Skin of body (tissue), 2 donors: Measurements from ENCODE around the gene ZNF397. TPM values are rescaled to one million over a fixed set of nuclear protein-coding genes. Genes with fewer than 3 reads are reported as not detected.
"Not testable (repeated sequence)": the region's sequence is repeated elsewhere in the genome, so short reads cannot be mapped to it uniquely, and the experiment has no call there.

Source experiments
- DNase-seq: peaks from one replicate; lab custom pipeline; 2025; lab: John Stamatoyannopoulos, UW
- total RNA-seq: library from RNA; depleted of rRNA; stranded (reverse); fragments of >200 nt; gene quantifications from one replicate; pipeline ENCODE4 v1.2.3, GENCODE V29; 2014

Gene ZNF397
- 28.7 TPM for total RNA-seq

- peak; percentile 93 for DNase-seq
Observed at GRCh38 chr18:35240664-35241447, at the start of gene ZNF397. TSS of gene ZNF397 (plus strand) at chr18:35241034. CDS start at chr18:35242471, 1,437 bp downstream.

DNA sequence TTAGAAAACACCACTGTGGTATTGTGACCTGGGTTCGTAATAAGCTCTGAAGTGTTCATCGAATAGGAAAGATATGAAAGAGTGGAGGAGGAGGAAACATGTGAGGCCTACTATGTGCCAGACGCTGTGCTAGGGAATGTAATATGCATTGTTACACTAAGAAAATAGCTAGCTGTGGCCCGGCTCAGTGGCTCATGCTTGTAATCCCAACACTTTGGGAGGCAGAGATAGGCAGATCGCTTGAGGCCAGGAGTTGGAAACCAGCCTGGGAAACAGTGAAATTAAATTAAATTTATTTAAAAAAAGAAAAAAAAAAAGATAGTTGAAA is 49.2 kb upstream of the ZNF397 start:
- DNase-seq = no peak

DNA sequence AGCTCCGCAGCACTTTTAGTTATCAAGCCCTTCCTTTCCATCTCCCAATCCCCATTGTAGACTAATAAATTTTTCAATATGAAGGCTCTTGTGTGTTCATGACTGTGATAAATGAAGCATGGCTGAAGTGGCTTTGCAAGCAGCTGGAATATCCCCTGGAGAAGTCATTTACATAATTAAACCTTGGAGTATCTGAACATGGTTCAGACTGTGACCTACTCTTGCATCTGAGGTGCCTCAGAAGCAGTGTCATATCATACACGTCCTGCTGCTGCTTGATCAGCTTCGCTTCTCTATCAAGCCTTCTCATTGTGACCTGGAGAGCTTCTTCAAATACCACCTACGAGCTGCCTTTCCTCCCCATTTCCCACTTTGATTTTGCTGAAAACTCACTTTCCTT is 48.4 kb upstream of the ZNF397 start:
- DNase-seq = no peak

- no peak for DNase-seq
Observed at GRCh38 chr18:35193316-35193715, 47.5 kb upstream of the ZNF397 start.

DNA sequence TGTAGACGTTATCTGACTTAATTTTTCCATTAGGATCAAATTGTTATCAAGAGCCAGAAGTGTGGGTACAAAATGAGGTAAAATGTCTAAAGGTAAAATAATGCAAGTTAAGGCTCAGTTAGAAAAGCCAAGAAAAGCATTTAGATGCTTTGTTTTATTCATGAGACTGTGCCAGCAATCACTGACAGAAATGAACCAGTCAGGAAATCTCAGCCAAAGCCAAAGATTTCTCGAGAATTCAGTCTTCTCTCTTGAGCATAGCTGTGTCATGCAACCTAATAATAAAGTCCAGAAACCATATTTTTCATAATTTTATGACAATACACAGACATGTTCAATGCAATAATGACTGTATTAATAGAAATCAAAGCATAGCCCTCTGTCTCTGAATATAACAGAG is 43.5 kb upstream of the ZNF397 start:
- DNase-seq = peak; percentile 18

DNA sequence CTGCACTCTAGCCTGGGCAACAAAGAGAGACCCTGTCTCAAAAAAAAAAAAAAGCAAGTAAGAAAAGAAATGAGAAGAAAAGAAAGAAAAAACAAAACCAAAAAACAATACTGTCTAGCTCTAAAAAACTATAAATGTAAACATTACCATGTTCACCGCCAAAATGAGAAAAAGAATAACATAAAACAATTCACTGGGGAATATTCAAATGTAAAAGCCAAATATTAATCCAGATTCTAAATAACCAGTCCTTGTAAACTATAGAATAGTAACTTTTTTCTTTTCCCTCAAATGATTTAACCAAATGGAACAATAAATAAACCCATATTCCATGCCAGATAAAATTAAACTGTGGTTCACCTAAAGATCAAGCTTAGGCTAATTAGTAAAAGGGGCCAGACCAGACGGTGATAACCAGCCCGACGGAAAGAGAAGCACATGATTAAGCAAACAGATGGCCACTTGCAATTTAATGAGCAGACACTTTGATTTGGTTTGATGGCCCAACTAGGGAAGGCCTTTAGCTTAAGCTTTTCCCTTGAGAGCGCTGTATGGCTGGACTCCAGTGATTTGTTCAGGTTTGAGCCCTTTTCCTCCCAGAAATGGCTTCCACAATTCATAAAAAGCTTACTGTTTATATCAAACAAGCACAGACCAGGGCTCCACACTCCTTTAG is 39.4 kb upstream of the ZNF397 start:
- no peak for DNase-seq

GRCh38 chr18:35203067-35203466 is 37.8 kb upstream of the ZNF397 start:
- DNase-seq = peak; percentile 93

DNA sequence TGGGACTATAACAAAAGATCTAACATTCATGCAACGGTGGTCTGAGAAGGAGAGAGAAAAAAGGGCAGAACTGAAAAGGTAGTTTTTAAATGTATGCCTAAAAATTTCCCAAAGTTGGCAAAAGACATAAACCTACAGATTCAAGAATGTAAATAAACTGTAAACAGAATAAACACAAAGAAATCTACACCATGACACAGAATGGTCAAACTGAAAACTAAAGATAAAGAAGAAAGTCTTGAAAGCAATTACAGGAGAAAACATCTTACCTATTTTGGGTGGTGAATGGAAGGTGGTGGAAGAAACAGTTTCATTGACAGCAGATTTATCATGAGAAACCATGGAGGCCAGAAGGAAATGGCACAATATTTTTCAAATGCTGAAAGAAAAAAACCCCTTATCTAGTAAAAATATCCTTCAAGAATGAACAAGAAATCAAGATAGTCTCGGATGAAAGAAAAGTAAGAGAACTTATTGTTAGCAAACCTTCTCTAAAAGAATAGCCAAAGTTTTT is 35.6 kb upstream of the ZNF397 start:
- no peak for DNase-seq

- DNase-seq = not testable (repeated sequence)
Observed at GRCh38 chr18:35205746-35206458, 34.9 kb upstream of the ZNF397 start.

DNA sequence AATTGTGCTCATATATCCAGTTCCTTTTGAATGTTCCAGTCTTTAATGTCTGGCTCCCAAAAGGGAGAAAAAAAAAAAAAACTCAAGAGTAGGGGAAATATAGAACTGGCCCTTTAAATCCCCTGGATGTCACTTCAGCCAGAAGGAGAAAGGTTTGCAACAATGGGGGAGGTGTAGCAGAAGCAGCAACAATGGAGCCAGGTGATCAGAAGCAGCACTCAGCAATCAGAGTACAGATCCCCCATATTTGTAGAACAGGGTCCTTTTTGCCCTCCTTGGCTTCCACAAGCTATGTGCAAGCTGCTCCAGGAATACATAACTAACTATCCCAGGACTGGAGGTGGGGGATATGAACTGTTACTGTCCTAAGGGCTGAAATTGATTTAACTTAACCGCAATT is 25.8 kb upstream of the ZNF397 start:
- no peak for DNase-seq

DNA sequence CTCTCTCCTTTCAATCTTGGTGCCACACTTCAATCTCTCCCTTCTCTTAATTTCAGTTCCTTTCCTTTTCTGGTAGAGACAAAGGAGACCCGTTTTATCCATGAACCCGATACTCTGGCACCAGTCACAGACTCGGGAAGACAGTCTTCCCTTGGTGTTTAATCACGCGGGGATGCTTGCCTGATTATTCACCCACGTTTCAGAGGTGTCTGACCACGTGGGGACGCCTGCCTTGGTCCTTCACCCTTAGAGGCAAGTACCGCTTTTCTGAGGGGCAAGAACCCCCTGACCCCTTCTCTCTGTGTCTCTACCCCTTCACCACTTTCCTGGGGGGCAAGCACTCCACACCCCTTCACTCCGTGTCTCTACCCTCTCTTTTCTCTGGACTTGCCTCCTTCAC is 24.2 kb upstream of the ZNF397 start:
- not testable (repeated sequence) for DNase-seq

- DNase-seq = not testable (repeated sequence)
Observed at GRCh38 chr18:35219331-35219730, 21.5 kb upstream of the ZNF397 start.

DNA sequence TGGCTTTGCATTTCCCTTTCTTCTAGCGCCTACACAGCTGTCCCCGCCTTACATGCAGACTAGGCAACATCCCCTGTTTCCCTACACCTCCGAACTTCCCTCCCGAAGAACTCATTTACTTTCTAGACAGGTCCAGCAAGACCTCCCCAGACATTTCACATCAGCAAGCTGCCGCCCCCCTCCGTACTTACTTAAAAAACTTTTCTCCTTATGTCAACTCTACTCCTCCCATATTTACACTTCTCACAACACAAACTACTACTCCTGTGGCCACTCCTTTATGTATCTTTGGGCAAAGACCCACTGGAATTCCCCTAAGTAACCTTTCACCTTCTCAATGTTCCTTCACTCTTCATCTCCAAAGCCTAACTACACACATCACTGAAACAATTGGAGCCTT is 20.4 kb upstream of the ZNF397 start:
- DNase-seq = no peak

- no peak for DNase-seq
Observed at GRCh38 chr18:35223797-35224196, 17.0 kb upstream of the ZNF397 start.

GRCh38 chr18:35227254-35227653 is 13.6 kb upstream of the ZNF397 start:
- no peak for DNase-seq

GRCh38 chr18:35231052-35231451 is 9.8 kb upstream of the ZNF397 start:
- DNase-seq = peak; percentile 61

GRCh38 chr18:35236571-35237363 is 4.1 kb upstream of the ZNF397 start:
- DNase-seq = no peak

DNA sequence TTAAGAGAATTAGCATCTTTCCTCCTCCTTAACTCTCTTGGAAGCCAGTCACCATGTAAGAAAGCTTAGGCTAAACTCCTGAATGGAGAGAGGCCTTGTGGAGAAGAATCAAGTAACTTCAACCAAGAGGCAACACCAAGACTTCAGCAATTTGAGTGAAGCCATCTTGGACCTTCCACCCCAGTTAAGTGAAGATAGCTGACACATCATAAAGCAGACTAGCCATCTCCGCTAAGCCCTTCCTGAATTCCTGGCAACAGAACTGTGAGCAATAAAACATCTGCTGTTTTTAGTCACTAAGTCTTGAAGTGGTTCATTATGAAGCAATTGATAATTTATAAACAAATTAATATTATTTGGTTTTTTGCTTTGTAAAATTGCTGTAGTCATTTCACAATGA is 1.5 kb upstream of the ZNF397 start:
- no peak for DNase-seq

- peak; percentile 81 for DNase-seq
Observed at GRCh38 chr18:35241448-35241804, 592 bp downstream of the ZNF397 start.

DNA sequence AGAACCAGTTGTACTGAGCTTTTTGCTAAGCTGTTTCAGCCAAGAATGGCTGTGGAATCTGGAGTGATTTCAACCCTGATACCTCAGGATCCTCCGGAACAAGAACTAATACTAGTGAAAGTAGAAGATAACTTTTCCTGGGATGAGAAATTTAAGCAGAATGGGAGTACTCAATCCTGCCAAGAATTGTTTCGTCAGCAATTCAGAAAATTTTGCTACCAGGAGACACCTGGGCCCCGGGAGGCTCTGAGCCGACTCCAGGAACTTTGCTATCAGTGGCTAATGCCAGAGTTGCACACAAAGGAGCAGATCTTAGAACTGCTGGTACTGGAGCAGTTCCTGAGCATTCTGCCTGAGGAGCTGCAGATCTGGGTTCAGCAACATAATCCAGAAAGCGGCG is 1.6 kb downstream of the ZNF397 start:
- no peak for DNase-seq

GRCh38 chr18:35244671-35245070 is 3.8 kb downstream of the ZNF397 start:
- no peak for DNase-seq
